ENCODE results near the gene PCDHGB2. TPM values are rescaled to one million over a fixed set of nuclear protein-coding genes. Genes with fewer than 3 reads are reported as not detected.

The PCDHGB2 gene
- total RNA-seq, 1 donor from 2014 or later: 4.7 TPM

GRCh38 chr5:141411575-141411974, 51.8 kb downstream of the PCDHGB2 start:
- DNase-seq (ENCODE audit: extremely low read depth, low read depth, low spot score): no peak

Other genes starting within 250 kb of the PCDHGB2 start
- 0.10 and 0.53 TPM in 2 replicates for gene PCDHB4, start 238.2 kb upstream of the PCDHGB2 start, total RNA-seq
- gene PCDHB5, start 224.8 kb upstream of the PCDHGB2 start, total RNA-seq: 2.5 and 4.1 TPM in 2 replicates
- gene PCDHB6, start 209.9 kb upstream of the PCDHGB2 start, total RNA-seq: 0.05 and 0.06 TPM in 2 replicates
- gene PCDHB7, start 187.3 kb upstream of the PCDHGB2 start, total RNA-seq: 1.6 and 2.4 TPM in 2 replicates
- gene PCDHB8, start 182.2 kb upstream of the PCDHGB2 start, total RNA-seq: 0.34 and 0.88 TPM in 2 replicates
- 0.05 and 1.1 TPM in 2 replicates for gene PCDHB16, start 177.6 kb upstream of the PCDHGB2 start, total RNA-seq
- gene PCDHB9, start 172.8 kb upstream of the PCDHGB2 start, total RNA-seq: 0.15 and 0.41 TPM in 2 replicates
- 1.1 and 1.3 TPM in 2 replicates for gene PCDHB10, start 167.6 kb upstream of the PCDHGB2 start, total RNA-seq
- 0.58 and 1.5 TPM in 2 replicates for gene PCDHB11, start 160.4 kb upstream of the PCDHGB2 start, total RNA-seq
- 0.19 and 0.58 TPM in 2 replicates for gene PCDHB12, start 151.3 kb upstream of the PCDHGB2 start, total RNA-seq
- gene PCDHB13, start 146.1 kb upstream of the PCDHGB2 start, total RNA-seq: 1.8 and 3.0 TPM in 2 replicates
- 1.6 and 6.7 TPM in 2 replicates for gene PCDHB14, start 136.7 kb upstream of the PCDHGB2 start, total RNA-seq
- gene PCDHB15, start 114.6 kb upstream of the PCDHGB2 start, total RNA-seq: 0.97 and 1.7 TPM in 2 replicates
- gene SLC25A2, start 55.9 kb upstream of the PCDHGB2 start, total RNA-seq: 0.76 TPM in 1 of 2 replicates, not detected in the other
- 51.0 and 52.6 TPM in 2 replicates for gene TAF7, start 39.2 kb upstream of the PCDHGB2 start, total RNA-seq
- 0.39 and 1.2 TPM in 2 replicates for gene PCDHGA1, start 29.5 kb upstream of the PCDHGB2 start, total RNA-seq
- 2.6 and 4.1 TPM in 2 replicates for gene PCDHGA2, start 21.2 kb upstream of the PCDHGB2 start, total RNA-seq
- gene PCDHGA3, start 16.2 kb upstream of the PCDHGB2 start, total RNA-seq: 1.6 and 4.0 TPM in 2 replicates
- 0.82 and 2.3 TPM in 2 replicates for gene PCDHGB1, start 9.9 kb upstream of the PCDHGB2 start, total RNA-seq
- gene PCDHGA4, start 5.0 kb upstream of the PCDHGB2 start, total RNA-seq: 5.7 and 9.2 TPM in 2 replicates
- gene PCDHGA5, start 4.2 kb downstream of the PCDHGB2 start, total RNA-seq: 0.82 and 2.1 TPM in 2 replicates
- gene PCDHGB3, start 10.2 kb downstream of the PCDHGB2 start, total RNA-seq: 2.6 and 5.5 TPM in 2 replicates
- gene PCDHGA6, start 13.9 kb downstream of the PCDHGB2 start, total RNA-seq: 4.5 and 6.6 TPM in 2 replicates
- 3.6 and 5.3 TPM in 2 replicates for gene PCDHGA7, start 22.7 kb downstream of the PCDHGB2 start, total RNA-seq
- gene PCDHGB4, start 27.7 kb downstream of the PCDHGB2 start, total RNA-seq: 11.1 and 19.5 TPM in 2 replicates
- gene PCDHGA8, start 32.6 kb downstream of the PCDHGB2 start, total RNA-seq: 0.92 and 2.3 TPM in 2 replicates
- 17.5 and 27.2 TPM in 2 replicates for gene PCDHGB5, start 38.0 kb downstream of the PCDHGB2 start, total RNA-seq
- gene PCDHGA9, start 42.8 kb downstream of the PCDHGB2 start, total RNA-seq: 3.3 and 4.5 TPM in 2 replicates
- gene PCDHGB6, start 48.0 kb downstream of the PCDHGB2 start, total RNA-seq: 1.8 and 6.2 TPM in 2 replicates
- gene PCDHGA10, start 53.0 kb downstream of the PCDHGB2 start, total RNA-seq: 4.0 and 12.4 TPM in 2 replicates
- 14.1 and 23.4 TPM in 2 replicates for gene PCDHGB7, start 57.7 kb downstream of the PCDHGB2 start, total RNA-seq
- 12.3 and 17.5 TPM in 2 replicates for gene PCDHGA11, start 61.1 kb downstream of the PCDHGB2 start, total RNA-seq
- 10.5 and 23.0 TPM in 2 replicates for gene PCDHGA12, start 70.5 kb downstream of the PCDHGB2 start, total RNA-seq
- 24.3 and 43.0 TPM in 2 replicates for gene PCDHGC3, start 116.0 kb downstream of the PCDHGB2 start, total RNA-seq
- 0.44 and 2.5 TPM in 2 replicates for gene PCDHGC4, start 125.0 kb downstream of the PCDHGB2 start, total RNA-seq
- gene PCDHGC5, start 129.1 kb downstream of the PCDHGB2 start, total RNA-seq: 0.24 and 2.5 TPM in 2 replicates

All from glomerular endothelial cell (primary cell).